GM19395 (cell line): ENCODE measurements around the gene CSNK1G2.

ENCODE experiments used
- ATAC-seq: cut with Tn5 transposase; IDR thresholded peaks from one replicate; pipeline ENCODE4 v1.9.1; 2021; ENCODE audit warnings: mild to moderate bottlenecking, moderate library complexity; ENCODE audit not compliant: unreplicated experiment

Gene CSNK1G2

DNA sequence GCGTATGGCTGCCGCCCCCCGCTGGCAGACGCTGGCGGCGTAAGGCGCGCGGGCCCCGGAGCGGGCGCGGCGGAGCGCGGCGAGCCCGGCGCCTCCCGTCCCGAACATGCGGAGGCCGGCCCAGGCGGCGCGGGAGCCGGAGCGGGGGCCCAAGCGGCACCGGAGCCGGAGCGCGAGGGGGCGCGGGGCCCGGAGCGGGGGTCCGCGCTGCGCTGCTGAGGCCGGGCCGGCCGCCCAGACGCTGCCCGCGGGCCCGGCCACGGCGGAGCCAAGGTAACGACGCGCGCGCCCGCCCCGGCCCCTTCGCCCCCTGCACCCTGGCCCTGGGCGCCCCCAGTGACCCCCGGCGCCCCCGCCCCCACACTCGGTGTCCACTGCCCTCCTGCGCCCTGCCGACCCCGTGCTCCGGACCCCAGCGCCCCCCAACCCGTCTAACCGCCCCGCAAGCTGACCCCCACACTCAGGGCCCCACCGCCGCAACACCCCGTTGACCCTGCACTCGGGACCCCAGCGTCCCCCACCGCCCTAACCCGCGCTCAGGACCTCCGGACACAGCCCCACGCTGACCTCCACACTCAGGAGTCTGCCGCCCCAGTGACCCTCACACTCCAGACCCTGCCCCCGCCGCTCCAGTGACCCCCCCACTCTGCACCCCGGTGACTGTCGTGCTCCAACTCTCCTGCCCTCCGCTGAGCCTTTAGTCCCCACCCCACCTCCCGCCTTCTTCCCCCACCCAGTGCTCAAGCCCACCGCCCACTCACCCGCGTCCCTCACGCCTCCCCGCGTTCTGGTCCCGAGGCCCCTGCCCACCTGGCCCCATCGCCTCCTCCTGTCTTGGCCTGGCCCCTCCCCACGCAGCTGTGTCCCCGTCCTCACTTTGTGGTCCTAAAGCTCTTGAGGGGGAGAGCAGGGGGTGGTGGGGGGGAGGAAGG is at the start of gene CSNK1G2:
CSNK1G2 (plus strand) TSS at position 27 of the 932 bp plus-strand sequence. CDS start 28,601 bp downstream, outside the sequence.
- ATAC-seq = no peak

- ATAC-seq = no peak
These were observed 47.2 kb upstream of the CSNK1G2 start for GRCh38 chr19:1893791-1894190.

DNA sequence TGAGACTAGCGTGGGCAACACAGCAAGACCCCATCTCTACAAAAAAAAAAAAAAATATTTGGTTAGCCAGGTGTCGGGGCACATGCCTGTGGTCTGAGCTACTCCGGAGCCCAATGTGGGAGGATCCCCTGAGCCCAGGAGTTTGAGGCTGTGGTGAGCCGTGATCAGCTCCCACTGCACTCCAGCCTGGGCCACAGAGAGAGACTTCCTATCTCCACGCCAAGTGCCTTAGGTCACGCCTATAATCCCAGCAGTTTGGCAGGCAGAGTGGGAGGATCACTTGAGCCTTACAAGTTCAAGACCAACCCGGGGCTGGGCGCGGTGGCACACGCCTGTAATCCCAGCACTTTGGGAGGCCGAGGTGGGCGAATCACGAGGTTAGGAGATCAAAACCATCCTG is 44.5 kb upstream of the CSNK1G2 start:
- ATAC-seq = no peak

DNA sequence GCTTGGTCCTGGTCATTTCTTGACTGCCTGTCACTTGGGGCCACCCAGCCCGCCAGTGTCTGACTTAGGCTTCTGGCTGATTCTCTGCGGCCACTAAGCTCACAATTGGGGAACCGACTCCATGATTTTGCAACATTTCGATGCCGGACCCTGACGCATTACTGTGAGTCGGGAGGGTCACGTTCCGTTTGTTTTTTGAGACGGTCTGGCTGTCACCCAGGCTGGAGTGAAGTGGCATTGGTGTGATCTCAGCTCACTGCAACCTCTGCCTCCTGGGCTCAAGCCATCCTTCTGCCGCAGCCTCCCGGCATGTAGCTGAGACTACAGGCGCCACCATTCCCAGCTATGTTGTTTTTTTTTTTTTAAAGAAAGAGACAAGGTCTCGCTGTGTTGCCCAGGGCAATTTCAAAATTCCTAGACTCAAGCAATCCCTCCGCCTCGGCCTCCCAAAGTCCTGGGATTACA is 39.0 kb upstream of the CSNK1G2 start:
- ATAC-seq = no peak

- no peak for ATAC-seq
These were observed 38.0 kb upstream of the CSNK1G2 start for GRCh38 chr19:1902923-1903322.

DNA sequence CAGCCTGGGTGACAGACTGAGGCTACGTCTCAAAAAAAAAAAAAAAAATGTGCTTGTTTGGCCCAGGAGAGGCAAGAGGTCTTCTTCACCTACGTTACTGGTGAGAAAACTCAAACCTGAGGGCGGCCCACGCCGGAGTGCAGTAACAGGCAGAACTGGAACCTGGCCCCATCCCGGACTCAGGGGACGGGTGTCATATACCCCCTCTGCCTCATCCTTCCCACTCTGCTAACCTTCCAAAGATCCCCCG is 36.2 kb upstream of the CSNK1G2 start:
- ATAC-seq = peak; percentile 21

GRCh38 chr19:1905110-1905862 is 35.7 kb upstream of the CSNK1G2 start, which contains the start of the genes ADAT3 and SCAMP4:
Gene ADAT3 (plus strand): TSS chr19:1905399. CDS start chr19:1912048, 6,649 bp downstream.
Gene SCAMP4 (plus strand): TSS chr19:1905399. CDS start chr19:1915020, 9,621 bp downstream.
- ATAC-seq = peak; percentile 72

- no peak for ATAC-seq
These were observed 35.1 kb upstream of the CSNK1G2 start for GRCh38 chr19:1905863-1906375.

DNA sequence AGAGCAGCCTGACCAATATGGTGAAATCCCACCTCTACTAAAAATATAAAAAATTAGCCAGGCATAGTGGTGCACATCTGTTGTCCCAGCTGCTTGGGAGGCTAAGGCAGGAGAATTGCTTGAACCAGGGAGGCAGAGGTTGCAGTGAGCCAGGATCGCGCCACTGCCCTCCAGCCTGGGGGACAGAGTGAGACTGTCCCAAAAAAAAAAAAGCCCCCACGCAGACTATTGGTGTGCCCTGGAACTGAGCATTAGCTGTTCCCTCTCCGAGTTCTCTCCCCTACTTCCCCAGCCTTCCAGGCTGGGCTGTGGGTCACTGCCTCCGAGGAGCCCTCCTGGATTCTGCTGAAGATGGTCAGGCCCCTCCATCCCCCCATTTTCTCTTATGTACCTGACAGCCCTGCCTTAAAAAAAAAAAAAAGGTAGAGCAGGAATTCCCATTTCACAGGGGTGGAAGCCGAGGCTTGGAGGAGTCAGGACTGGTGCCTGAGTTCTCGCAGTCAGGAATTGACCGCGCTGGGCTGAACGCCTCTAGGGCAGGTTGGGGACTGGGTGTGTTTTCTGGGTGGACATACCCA is 33.9 kb upstream of the CSNK1G2 start:
- no peak for ATAC-seq

- no peak for ATAC-seq
These were observed 33.2 kb upstream of the CSNK1G2 start for GRCh38 chr19:1907563-1908363.

GRCh38 chr19:1908364-1908678 is 32.7 kb upstream of the CSNK1G2 start:
- ATAC-seq = no peak

GRCh38 chr19:1909761-1910080 is 31.3 kb upstream of the CSNK1G2 start:
- ATAC-seq = no peak

DNA sequence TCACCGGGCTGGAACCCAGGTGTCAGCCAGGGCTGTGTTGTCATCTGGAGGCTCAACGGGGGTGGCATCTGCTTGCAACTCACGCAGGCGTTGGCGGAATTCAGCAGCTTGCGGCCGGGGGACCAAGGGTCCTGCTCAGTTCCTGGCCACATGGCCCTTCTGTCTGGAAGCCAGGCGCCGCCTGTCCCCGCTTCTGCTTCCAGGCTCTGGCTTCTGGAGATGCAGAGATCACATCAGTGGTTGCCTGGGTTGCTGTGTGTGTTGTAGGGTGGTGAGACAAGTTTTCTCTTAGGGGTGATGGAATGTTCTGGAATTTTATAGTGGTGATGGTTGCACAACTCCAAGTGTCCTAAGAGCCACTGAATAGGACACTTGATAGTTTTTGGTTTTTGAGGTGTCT is 30.8 kb upstream of the CSNK1G2 start:
- ATAC-seq = no peak

GRCh38 chr19:1911098-1911497 is 29.9 kb upstream of the CSNK1G2 start:
- no peak for ATAC-seq

DNA sequence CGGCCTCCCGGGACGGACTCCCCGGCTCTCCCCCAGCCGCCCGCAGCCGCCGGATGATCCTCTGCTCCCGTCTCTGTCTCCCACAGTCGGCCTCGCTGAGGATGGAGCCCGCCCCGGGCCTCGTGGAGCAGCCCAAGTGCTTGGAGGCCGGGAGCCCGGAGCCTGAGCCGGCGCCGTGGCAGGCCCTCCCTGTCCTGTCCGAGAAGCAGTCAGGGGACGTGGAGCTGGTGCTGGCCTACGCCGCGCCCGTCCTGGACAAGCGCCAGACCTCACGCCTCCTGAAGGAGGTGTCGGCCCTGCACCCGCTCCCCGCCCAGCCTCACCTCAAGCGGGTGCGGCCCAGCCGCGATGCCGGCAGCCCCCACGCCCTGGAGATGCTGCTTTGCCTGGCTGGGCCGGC is 29.0 kb upstream of the CSNK1G2 start:
- ATAC-seq = no peak

DNA sequence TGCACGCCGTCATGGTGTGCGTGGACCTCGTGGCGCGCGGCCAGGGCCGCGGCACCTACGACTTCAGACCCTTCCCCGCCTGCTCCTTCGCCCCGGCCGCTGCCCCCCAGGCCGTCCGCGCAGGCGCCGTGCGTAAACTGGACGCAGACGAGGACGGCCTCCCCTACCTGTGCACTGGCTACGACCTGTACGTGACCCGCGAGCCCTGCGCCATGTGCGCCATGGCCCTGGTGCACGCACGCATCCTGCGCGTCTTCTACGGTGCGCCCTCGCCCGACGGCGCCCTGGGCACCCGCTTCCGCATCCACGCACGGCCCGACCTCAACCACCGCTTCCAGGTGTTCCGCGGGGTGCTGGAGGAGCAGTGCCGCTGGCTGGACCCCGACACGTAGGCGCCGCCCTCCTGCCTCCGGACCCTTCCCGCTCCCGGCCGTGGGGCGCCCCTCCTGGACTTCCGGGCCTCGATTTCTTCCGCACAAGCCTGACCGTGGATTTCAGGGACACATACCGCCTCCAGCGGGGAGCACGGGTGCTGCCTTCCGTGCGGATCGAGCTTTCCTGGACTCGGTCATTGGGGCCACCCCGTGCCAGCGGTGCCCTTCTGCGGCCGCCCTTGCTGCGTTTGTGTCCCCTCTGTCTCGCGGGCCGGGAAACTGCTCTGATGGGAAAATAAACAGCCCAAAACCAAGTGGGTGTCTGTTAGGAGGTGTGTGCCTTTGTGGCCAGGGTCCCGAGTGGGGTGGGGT is 28.0 kb upstream of the CSNK1G2 start:
- ATAC-seq = no peak

- ATAC-seq = no peak
These were observed 27.0 kb upstream of the CSNK1G2 start for GRCh38 chr19:1913781-1914577.

DNA sequence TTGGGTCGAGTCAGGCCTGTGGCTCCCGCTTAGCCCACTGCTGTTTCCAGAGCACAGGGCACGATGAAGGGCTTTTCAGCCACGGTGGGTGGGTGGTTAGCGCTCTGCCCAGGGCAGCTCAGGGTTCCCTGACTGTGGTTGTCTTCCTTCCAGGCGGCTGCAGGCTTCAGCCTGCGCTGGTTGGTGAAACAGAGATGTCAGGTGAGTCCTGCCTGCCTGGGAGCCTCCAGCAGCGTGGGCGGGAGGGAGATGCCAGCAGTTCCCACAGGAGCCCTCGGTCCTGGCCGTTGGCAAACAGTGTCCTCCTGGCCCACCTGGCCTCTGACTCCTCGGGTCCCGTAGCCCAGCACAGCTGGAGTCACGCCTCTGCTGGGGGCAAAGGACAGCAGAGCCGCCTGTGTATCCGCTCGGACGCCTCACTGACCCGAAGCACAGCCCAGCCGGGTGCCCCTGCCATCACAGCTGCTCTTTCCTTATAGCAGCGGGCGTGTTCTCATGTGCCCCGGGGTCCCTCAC is 26.1 kb upstream of the CSNK1G2 start:
- ATAC-seq = no peak

- ATAC-seq = no peak
These were observed 23.8 kb upstream of the CSNK1G2 start for GRCh38 chr19:1917146-1917545.
